Measurements from ENCODE around the gene SCAF4.
"Not testable (repeated sequence)": the region's sequence is repeated elsewhere in the genome, so short reads cannot be mapped to it uniquely, and the experiment has no call there.

SCAF4 gene

GRCh38 chr21:31737586-31738397, 5.9 kb upstream of the SCAF4 start:
- DNase-seq (ENCODE audit: low read depth, low spot score), result not testable (repeated sequence)

GRCh38 chr21:31735511-31735992, 3.6 kb upstream of the SCAF4 start:
- no peak for DNase-seq (ENCODE audit: low read depth, low spot score)

DNA sequence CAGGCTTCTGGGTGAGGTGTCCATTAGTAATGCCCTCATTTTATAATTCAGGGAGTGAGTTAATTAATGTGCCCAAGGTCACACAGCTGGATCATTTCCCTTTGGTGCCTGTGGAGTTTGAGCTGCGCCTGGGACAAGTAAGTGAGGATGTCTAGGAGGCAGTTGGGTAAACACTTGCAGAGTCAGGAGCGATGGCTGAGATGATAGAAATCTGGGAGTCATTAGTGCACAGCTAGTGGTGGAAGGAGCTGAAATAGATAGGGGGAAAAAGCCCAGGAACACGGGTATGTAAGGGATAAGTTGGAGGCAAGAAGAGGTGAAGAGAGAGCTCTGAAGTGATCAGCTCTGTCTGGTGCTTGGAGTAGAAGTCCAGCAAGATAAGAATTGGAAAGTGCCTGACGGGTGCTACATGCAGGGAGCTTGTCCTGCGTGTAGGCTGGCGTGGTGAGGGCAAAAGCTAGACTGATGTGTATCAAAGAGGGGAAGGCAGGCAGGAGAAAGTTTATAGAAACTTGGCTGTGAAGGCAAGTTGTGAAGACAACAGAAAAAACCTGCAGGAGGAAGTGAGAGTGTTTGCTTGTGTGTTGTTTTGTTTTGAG, 1.7 kb upstream of the SCAF4 start:
- no peak for DNase-seq (ENCODE audit: low read depth, low spot score)

GRCh38 chr21:31732597-31733550, 956 bp upstream of the SCAF4 start:
- peak; percentile 18 for DNase-seq (ENCODE audit: low read depth, low spot score)

DNA sequence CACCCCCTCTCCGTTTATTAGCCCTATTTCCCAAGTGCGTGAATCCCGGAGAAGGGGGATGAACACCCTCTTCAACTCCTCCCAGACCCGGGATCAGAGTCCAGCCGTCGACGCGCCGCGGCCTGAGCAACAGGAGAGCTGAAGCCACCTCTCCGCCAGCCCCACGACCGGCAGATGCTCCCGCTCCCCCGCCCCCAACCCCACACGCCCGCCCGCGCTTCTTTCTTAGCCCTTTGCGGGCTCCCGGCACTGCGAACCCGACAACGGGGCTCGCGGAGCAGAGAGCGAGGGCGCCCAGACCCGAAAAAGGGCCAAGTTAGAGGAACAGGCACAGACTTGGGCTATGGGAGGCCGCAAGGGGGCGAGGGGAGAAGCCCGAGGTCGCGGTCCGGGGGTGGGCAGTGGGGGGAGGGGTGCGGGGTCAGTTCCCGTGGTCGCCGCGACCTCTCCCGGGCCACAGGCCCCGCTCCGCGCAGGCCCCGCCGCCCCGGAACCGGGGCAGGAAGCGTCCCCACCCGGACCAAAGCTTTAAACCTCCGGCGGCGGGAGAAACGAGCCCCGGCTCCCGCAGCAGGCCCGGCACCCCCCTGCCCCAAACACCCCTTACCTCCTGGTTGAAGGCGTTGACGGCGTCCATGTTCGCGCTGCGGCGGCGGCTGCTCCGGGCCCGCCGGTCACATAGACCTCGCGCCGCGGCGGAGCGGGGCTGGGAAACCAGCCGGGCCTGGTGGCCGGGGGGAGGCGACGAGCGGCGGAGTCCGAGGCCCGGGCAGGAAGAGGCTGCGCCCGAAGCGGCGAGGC, 662 bp downstream of the SCAF4 start:
- no peak for DNase-seq (ENCODE audit: low read depth, low spot score)

DNA sequence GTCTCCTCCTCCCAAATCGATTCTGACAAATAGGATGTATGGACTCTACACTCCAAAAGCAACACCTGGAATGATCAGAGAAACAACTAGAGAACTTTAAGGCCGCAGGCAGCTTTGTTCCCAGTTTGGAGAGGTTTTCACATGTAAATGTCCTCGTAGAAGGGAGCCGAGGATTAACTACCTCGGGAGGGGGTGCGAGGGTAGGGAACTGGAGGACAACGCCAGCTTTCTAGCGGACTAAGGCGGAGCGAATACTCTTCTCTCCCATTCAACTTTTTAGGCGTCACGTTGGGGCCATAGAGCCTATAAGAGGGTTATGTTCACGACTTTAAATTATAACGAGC, 1.2 kb downstream of the SCAF4 start:
- DNase-seq (ENCODE audit: low read depth, low spot score), result no peak

GRCh38 chr21:31729622-31730343, 2.1 kb downstream of the SCAF4 start:
- DNase-seq (ENCODE audit: low read depth, low spot score), result no peak

GRCh38 chr21:31728952-31729351, 3.0 kb downstream of the SCAF4 start:
- DNase-seq (ENCODE audit: low read depth, low spot score), result no peak

DNA sequence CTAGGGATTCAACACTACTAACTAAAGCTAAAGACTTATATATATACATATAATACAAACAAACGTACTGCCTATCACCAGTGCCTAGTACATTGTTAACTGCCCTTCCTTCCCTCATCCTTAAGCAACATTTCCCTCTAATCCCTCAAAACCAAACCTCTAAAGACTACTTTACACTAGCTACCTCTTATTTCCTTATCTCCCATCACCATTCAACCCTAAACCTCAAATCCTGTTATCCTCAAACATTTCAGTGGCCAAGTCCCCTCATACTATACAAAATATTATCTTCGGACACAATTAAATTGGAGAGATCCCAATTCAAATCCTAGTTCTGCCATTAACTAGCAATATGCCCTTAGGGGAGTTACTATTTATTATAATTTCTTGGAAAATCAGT, 3.7 kb downstream of the SCAF4 start:
- DNase-seq (ENCODE audit: low read depth, low spot score), result no peak

DNA sequence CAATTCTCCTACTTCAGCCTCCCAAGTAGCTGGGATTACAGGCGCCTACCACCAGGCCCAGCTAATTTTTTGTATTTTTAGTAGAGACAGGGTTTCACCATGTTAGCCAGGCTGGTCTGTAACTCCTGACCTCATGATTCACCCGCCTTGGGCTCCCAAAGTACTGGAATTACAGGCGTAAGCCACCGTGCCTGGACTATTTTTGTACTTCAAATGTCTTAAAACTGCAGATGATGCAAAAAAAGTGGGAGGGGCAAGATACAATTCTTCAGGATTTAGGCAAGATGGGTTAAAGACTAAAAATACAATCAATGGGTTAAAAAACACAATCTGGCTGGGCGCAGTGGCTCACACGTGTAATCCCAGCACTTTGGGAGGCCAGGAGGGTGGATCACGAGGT, 4.7 kb downstream of the SCAF4 start:
- no peak for DNase-seq (ENCODE audit: low read depth, low spot score)

- no peak for DNase-seq (ENCODE audit: low read depth, low spot score)
These were observed 5.5 kb downstream of the SCAF4 start for GRCh38 chr21:31726407-31726806.

DNA sequence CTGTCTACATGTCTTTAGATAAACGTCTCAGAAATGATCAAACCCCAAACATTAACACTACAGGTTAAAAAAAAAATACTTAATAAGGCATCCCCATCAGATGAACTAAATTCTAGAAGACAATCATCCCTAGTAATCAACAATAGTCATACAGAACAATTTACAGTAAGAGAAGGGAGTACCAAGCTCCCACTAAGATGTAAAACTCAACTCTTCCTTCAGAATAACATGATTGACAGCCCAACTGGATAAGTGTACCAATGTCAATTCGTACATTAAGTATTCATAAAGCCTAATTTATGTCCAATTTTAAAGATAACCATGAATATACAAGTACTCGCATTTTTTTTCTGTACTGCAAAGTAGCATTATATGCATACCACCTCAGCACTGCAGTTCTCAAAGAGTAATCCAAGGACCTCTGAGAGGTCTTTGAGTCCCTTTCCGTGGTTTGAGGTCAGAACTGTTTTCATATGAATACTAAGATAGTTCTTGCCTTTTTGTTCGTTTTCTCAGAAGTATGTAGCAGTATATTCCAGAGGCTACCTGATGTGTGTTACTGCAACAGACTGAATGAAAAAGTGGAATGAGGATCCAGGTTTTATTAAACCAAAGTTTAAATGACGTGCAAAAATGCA, 6.6 kb downstream of the SCAF4 start:
- no peak for DNase-seq (ENCODE audit: low read depth, low spot score)

GRCh38 chr21:31724552-31724951, 7.4 kb downstream of the SCAF4 start:
- DNase-seq (ENCODE audit: low read depth, low spot score), result no peak

GRCh38 chr21:31721381-31721780, 10.5 kb downstream of the SCAF4 start:
- no peak for DNase-seq (ENCODE audit: low read depth, low spot score)

DNA sequence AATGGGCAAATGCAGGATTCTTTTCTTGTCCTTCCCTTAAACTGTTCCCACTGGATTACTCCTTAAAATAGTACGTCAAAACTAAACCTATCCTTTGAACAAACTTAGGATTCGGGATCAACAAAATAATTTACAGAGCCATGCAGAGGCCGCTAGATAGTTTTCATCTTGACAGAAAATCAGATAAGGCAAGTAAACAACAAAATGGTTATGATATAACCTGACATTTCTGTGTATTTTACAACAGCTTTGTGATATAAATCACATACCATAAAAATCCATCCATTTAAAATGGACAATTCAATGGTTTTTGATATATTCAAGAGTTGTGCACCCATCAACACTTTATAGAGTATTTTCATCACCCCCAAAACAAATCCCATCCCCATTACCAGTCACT, 11.2 kb downstream of the SCAF4 start:
- no peak for DNase-seq (ENCODE audit: low read depth, low spot score)

- DNase-seq (ENCODE audit: low read depth, low spot score), result no peak
These were observed 11.6 kb downstream of the SCAF4 start for GRCh38 chr21:31720330-31720729.

GRCh38 chr21:31716106-31716505, 15.8 kb downstream of the SCAF4 start:
- no peak for DNase-seq (ENCODE audit: low read depth, low spot score)

GRCh38 chr21:31714741-31715365, 17.1 kb downstream of the SCAF4 start:
- no peak for DNase-seq (ENCODE audit: low read depth, low spot score)

DNA sequence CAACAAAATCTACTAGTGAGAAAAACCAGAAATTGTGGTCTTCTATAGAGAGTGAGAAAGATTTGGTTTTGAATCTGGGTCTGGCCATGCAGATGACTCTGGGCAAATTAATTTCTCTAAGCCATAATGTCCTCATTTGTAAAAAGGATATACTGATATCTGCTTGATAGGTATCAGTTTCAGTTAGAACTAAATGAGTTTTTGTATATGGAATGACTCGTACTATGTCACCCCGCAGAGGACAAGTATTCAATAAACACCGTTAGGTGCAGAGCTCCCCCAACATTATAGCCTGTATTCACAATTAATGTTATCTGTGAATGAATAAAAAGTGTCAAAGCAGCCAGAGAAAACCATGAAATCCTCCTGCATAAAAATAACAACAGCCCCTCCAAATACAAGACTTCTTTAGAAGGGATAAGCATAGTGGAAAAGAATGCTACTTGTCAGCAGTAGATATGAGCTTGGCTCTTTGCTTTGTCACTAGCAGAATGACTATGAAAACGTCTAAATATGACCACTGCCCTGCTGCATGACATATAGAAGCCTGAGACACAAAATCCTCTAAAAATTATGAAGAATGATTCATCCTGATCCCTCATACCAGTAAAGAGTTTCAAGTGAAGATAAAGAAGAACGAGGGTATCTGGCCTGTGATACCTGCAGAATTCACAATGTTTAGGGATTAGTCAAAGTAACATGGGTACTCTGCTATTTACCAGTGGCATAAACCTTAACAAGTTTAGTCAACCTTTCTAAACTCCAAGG, 17.8 kb downstream of the SCAF4 start:
- no peak for DNase-seq (ENCODE audit: low read depth, low spot score)

Data from brain pericyte (primary cell).